HG03520 (cell line): ENCODE data around the gene UMPS.

ENCODE experiments used
- ATAC-seq: cut with Tn5 transposase; IDR thresholded peaks from one replicate; pipeline ENCODE4 v1.9.1; 2021; ENCODE audit warnings: mild to moderate bottlenecking, moderate library complexity; ENCODE audit not compliant: unreplicated experiment

The UMPS gene

GRCh38 chr3:124763206-124763605, 33.0 kb downstream of the UMPS start:
- no peak for ATAC-seq

DNA sequence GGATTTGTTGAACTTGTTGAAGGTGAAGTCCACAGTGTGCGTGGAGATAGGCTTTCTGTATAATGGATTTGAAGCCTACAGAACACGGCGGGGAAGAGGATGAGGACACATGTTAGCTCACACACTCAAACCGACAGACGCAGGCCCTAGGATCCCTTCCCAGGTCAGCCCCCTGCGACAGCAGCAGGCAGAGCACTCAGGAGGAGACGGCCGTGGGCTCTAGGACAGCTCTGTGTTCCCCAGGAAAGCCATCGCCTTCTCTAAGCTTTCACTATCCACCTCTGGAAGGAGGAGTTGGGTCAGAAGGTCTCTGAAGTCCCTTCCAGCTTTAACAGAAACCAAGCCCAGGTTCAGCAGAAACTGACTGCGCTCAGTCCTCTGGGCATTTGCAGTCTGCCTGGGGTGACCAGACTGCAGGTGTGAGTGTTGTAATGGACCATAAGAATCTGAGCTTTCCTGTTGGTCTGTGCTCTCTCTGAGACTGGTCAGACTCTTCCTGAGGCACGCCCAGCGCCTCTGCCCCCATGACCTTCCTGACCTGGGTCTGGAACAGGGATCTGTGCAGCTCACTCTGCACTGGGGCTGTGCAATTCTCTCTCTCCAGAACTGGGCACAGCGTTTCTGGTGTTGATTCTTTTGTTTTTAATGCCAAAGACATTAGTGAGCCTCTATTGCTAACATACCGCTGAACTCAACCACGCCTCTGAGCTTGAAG, 33.5 kb downstream of the UMPS start:
- ATAC-seq = no peak

DNA sequence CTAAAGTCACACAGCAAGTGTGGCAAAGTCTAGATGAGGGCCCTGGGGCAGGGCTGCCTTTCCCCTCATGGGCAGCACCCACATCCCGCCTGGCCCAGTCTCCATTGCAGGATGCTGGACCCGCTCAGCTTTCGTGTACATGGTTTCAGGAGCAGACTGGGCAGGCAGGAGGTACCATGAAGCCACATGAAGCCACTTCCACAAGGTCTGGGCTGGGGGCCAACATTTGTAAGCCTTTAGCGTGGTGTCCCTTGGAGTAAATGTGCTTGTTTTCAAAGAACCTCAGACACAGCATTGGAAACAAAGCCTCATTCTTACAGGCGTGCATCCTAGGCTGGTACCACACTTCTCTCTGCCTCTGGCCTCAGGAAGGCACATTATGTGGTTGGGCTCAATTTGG, 34.5 kb downstream of the UMPS start:
- no peak for ATAC-seq

DNA sequence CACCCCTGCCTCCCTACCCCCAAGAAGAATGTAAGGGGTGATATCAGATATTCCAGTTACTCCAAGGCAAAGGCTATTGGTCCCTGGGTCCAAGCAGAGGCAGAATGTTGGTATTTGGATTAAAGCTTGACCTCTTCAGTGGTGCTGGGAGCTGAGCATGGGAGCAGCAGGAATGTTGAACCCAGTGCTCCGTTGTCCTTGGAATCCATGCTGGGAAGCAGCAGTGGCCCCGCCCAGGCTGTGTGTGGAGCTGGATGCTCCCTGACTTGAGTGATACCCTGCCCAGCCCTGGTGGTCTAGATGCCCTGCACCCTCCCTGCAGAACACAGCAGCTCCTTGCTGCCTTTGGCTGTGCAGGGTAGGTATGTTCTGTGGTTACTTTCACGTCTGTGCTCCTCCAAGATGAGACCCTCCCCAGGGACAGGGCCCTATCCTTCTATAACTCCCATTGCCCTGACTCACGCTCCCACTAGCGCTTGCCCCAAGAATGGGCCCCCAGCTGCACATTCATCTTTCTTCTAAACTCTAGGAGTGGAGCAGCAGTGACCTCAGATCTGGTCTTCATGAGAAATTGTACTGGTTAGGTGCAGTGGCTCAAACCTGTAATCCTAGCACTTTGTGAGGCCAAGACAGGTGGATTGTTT, 35.1 kb downstream of the UMPS start:
- ATAC-seq = no peak

DNA sequence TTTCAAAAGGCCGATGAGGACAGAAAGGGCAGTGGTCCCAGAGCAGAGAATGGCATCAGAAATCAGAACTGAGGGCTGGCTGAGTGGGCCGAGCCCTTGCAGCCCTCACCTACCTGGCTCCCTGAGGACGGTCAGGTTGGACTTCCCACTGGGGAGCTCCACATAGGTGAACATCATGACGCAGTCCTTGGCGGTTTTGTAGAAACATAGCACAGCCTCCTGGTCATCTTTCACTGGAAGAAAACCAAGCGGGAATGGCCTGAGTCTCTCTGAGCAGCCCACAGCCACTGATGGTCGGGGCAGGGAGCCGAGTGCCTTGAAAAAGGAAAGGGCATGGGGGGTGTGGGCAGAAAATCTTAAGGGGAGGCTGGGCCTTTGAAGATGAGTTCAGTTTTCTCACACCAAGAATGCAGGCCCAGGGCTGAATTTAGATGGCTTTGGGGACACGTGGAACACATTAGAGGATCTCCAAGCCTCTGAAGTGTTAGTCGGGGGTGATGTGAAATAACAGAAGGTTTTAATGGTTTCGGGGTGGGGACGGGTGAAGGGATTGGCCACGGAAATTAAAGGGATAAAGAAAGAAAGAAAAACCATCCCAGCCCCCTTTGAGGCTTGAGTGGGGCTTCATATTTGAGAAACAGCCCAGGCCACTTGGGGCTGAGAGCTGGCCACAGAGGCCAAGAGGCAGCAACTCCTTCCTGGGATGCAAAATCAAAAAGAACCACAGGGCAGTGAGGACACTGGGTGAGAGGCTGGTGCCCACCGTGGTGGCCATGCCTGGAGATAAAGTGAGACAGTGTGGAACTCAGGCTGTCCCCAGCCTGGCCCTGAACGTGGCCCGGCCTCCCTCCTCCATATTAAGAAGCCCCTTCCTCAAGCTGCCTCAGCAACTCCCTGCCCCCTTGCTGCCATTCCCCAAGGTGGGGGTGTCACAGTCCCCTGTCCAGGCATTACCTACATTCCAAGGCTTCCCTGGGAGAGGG, 36.2 kb downstream of the UMPS start:
- ATAC-seq = no peak

- ATAC-seq = no peak
These were observed 37.0 kb downstream of the UMPS start for GRCh38 chr3:124767264-124767663.

- ATAC-seq = no peak
These were observed 37.4 kb downstream of the UMPS start for GRCh38 chr3:124767691-124768090.

- ATAC-seq = no peak
These were observed 38.6 kb downstream of the UMPS start for GRCh38 chr3:124768812-124769211.

GRCh38 chr3:124769462-124769861, 39.2 kb downstream of the UMPS start:
- no peak for ATAC-seq

- ATAC-seq = no peak
These were observed 40.3 kb downstream of the UMPS start for GRCh38 chr3:124770336-124771082.

DNA sequence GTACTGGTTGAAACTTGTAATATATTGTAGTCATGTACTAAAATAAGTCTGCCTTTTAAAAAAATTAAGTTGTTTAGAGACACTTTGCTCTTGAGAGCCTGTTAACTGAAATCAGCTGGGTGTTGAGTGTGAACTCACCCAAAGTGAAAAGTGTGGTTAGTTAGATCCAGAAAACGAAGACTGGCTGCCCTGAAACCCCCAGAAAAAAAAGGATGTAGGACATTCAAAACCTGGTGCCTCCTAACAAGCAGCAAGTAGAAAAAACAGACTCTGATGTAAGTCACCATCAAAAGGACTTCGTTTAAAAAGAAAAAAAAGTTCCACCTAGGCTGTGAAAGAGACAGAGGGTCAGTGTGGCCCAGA, 40.8 kb downstream of the UMPS start:
- no peak for ATAC-seq

DNA sequence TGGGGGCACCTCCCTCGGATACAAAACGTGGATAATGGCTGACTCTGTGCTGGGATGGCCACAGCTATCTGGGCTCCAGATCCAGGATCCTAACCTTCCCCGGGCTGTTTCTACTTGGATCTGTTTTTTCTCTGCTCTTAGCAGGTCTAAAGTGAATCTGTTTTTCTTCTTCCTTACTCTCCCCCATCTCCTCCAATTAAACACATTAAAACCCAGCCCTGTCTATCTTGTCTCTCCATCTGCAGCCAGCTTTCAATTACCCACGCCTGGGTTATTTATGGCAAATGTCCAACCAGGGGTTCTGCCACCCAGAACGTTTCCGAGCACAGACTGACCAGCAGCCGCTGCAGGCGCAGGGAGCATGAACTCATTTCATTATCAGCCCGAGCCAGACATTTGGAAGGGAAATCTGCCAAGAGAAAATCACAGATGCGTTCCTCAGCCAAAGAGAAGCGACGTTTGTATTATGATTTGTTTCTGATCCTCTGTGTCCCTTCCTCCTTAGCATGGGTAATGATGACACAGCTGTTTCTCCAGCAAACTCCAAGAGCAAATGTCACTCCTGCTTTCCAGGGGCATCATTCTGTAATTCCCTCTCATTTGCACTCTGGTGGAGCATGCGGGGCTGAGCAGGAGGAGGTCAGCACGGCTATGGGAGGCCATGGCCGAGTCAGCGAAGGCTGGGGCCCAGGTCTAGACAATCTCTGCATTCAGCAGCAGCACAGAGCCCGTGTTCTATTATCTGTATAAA, 42.0 kb downstream of the UMPS start:
- no peak for ATAC-seq

DNA sequence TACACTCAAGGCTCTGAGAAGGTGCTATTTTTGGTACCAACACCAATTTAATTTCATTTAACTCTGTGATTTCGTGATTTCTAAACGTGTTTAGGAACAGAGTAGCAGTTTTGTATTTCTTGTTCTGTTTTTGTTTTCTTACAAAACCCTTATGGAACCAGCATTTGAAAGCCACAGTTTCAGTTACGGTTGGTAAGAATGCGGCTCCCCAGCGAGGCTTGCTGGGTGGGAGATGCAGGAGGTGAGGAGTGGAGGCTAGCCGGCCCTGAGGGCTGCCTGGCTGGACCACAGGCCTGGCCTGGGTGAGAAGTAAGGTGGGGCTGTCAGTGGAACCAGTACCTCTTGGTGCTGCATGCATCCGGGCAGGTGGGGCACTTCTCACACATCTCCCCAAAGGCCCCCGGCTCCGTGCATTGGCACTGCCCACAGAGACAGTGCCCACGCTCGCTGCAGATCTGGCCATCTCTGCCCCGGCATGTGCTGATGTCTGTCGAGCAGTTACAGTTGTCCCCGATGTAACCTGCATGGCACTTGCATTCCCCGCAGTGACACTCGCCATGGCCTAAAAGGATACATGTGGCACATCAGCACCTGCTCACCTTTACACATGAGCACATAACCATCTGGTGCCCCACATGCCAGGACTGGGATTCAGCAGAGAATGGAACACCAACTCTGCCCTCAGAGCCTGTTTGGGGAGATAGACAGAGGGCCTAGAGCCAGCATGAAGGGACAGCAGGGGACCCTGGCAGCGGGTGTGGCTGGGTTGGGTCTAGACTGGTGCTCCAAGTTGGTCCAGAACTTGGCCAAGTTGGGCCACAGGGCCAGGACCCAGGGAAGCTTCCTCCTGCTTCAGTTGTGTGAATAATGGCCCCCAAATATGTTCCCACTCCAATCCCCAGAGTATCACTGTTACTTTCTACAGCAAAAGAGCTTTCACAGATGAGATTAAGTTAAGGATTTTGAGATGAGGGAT, 43.4 kb downstream of the UMPS start:
- ATAC-seq = no peak

GRCh38 chr3:124774327-124774718, 44.1 kb downstream of the UMPS start:
- no peak for ATAC-seq

DNA sequence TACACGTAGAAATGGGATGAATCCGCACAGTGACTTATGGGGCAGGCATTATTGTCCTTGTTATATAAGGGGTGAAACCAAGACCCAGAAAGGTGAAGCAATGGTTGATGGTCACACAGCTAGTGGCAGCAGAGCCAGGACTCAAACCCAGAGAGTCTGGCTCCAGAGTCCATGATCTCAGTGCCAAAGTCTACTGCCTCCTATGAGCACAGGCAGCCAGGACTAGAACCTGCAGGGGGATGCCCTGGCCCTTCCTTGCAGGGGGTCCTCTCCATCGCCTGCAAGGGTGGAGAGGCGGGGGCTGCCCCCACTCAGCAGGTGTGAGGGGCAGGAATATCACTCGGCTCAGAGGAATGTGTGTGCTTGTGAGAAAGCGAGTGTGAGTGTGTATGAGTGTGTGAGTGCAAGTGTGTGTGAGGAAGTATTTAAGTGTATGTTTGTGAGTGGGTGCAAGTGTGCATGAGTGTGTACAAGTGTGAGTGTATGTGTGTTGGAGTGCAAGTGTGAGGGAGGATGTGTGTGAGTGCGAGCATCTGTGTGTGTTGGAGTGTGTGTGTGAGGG, 44.7 kb downstream of the UMPS start:
- no peak for ATAC-seq

DNA sequence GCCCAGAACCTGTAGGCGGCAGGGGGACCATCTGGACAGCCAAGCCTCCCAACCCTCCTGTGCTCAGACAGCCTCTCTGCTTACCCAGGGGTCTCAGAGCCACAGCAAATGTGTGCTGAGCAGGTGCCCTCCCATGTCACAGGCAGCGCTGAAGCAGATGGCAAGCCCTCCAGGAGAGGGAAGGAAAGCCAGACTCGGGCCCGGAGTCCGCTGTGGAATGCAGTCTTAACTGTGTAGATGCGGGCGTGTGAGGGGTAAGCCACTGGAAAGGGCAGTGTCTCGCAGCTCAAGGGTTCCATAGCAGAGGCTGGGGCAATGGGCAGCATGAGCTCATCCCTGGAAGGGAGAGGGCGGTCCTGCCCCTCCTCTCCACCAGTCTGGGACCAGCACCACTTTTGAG, 45.6 kb downstream of the UMPS start:
- ATAC-seq = no peak

DNA sequence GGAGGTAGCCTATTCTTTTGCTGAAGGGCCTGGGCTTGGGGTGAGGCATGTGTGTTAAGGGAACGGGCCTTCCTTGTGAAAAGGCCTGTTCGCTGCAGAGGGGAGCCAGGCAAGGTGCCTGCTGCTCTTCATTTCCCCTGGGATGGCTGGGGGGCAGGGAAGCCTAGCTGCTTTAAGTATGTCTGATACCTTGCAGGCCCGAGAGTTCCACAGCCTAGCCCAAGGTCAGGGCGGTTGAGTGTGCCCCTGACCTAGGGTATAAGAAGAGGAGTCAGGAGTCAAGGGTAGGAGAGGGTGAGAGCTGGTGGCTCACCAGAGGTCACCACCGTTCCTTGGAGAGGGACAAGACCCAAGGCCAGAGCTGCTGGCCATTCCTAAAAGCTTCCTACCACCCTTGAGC, 46.6 kb downstream of the UMPS start:
- ATAC-seq = no peak

- ATAC-seq = no peak
These were observed 47.7 kb downstream of the UMPS start for GRCh38 chr3:124777762-124778470.
